ENCODE results near the gene CAMK2B.

Gene CAMK2B

DNA sequence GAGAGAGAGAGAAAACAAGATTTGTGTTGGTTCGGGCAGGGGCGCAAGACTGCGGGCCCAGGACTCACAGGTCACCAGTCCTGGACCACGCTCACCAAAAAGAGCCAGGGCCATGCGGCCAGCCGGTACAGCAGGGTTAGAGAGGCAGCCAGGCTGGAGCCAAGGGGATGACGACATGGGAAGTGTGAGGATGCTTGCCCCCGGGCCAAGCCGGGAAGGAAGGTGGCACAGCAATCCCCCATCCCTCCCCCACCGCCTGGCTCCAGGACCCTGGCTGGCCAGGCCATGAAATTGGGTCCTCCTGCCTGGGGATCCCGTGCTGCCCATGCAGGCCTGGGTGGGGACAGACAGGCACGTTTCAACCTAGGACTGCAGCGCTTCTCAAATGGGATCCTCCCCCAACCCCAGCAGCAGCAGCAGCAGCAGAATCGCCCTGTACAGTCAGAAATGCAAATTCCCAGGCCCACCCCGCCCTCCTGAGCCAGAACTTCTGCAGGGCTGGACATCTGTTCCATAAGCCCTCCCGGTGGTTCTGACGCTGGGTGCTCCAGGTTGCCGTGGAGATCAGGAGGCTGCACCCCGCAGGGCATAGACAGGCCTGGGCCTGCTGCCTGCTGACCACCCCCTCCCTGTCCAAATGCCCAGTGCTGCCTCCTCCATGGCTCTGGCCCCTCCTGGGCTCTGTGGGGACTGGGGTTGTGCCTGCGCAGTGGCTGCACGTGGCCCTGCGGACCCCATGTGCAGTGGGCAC is 89.6 kb downstream of the CAMK2B start:
- TF ChIP-seq EZH2 (IDR thresholded peaks at IDR 0.05; ENCODE audit: borderline replicate concordance, low read length), result no peak
- TF ChIP-seq, protein P1, sequence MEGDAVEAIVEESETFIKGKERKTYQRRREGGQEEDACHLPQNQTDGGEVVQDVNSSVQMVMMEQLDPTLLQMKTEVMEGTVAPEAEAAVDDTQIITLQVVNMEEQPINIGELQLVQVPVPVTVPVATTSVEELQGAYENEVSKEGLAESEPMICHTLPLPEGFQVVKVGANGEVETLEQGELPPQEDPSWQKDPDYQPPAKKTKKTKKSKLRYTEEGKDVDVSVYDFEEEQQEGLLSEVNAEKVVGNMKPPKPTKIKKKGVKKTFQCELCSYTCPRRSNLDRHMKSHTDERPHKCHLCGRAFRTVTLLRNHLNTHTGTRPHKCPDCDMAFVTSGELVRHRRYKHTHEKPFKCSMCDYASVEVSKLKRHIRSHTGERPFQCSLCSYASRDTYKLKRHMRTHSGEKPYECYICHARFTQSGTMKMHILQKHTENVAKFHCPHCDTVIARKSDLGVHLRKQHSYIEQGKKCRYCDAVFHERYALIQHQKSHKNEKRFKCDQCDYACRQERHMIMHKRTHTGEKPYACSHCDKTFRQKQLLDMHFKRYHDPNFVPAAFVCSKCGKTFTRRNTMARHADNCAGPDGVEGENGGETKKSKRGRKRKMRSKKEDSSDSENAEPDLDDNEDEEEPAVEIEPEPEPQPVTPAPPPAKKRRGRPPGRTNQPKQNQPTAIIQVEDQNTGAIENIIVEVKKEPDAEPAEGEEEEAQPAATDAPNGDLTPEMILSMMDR (IDR thresholded peaks at IDR 0.05; ENCODE audit: low read length), result no peak
- Histone ChIP-seq H3K4me2 (ENCODE audit: low read length) (no peak overlapping the region), H3K79me2 (ENCODE audit: insufficient read depth, low read length) (no peaks in the 10 kb centered on the region), H3K9ac (ENCODE audit: low read length) (no peak overlapping the region), H3K27ac (ENCODE audit: low read depth, low read length, poor library complexity, severe bottlenecking) (no peak overlapping the region), H3K4me3 (ENCODE audit: low read depth, low read length, poor library complexity, severe bottlenecking) (no peak overlapping the region), H4K20me1 (ENCODE audit: insufficient read depth, low read length) (no peaks in the 10 kb centered on the region), H3F3A (ENCODE audit: insufficient read depth, low read length) (no peaks in the 10 kb centered on the region), H3K36me3 (ENCODE audit: insufficient read depth, low read length) (no peaks in the 10 kb centered on the region), H3K4me1 (ENCODE audit: insufficient read depth, low read length, severe bottlenecking) (peaks cover 1% of the 10 kb centered on the region), H3K9me3 (ENCODE audit: low read length) (no peaks in the 10 kb centered on the region), H2AFZ (ENCODE audit: low read length) (no peak overlapping the region), H3K9me2 (ENCODE audit: low read depth, low read length) (no peaks in the 10 kb centered on the region), H3K27me3 (ENCODE audit: insufficient read depth, low read length) (peaks cover 43% of the 10 kb centered on the region)

DNA sequence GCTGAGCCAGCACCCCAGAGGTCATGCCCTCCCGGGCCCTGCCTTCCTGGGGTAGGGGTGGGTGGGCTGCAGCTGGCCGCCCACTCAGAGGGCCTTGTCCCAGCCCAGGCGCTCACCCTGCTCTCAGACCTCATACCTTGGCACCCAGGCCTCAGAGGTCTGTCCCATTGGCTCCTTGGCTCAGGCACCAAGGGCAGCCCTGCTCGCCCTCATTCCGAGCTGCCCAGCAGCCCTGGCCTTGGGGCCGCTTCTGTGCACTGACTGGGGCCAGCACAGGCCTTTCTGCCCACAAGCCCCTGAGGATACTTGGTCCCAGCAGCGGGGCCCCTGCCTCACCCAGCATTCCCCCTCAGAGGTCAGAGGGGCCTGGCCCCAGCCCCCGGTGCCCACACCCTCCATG is 90.3 kb downstream of the CAMK2B start:
- peaks cover 44% of the 10 kb centered on the region for H3K27me3 ChIP-seq (ENCODE audit: insufficient read depth, low read length)

DNA sequence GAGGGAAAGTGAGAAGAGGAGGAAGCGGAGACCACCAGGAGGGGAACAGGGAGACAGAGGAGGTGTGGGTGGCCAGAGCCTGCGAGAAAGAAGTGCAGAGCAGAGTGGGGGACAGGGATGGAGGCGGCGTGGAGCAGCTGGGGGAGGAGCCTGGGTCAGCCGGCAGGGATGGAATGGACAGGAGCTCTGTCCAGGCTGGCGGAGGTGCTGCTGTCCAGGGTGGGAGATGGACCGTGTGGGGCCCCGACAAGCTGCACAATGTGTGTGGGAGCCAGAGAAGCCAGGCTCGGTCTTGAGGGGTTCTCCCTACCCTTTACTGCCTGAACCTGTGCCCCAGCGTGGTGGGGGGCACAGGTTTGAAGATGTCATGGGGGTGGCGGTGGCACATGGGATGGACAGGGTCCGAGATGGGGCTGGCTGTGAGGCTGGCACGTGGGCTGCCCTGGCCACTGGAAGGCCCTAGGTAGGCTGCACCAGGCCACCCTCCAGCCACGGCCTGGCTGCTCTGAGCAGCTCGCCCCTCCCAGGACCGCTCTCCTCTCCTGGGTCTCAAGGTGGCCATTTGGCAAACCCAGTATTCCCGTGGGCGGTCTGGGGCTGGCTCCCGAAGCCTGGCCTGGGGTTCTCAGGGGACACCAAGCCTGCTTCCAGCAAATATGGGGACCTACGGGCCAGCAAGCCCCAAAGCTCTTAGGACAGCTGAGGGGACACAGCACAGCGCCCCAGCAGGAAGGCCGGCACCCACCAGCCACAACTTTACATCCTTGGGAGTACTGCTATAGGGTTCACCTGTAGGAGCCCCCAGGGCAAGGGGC is 92.3 kb downstream of the CAMK2B start:
- Histone ChIP-seq H4K20me1 (ENCODE audit: insufficient read depth, low read length) (no peaks in the 10 kb centered on the region), H3K27ac (ENCODE audit: low read depth, low read length, poor library complexity, severe bottlenecking) (no peak overlapping the region), H3K9ac (ENCODE audit: low read length) (no peak overlapping the region), H3K27me3 (ENCODE audit: insufficient read depth, low read length) (peaks cover 39% of the 10 kb centered on the region), H3K4me2 (ENCODE audit: low read length) (no peak overlapping the region), H3K9me2 (ENCODE audit: low read depth, low read length) (no peaks in the 10 kb centered on the region), H3K36me3 (ENCODE audit: insufficient read depth, low read length) (no peaks in the 10 kb centered on the region), H3F3A (ENCODE audit: insufficient read depth, low read length) (no peaks in the 10 kb centered on the region), H3K79me2 (ENCODE audit: insufficient read depth, low read length) (no peaks in the 10 kb centered on the region), H3K9me3 (ENCODE audit: low read length) (no peaks in the 10 kb centered on the region), H2AFZ (ENCODE audit: low read length) (no peak overlapping the region), H3K4me3 (ENCODE audit: low read depth, low read length, poor library complexity, severe bottlenecking) (no peak overlapping the region), H3K4me1 (ENCODE audit: insufficient read depth, low read length, severe bottlenecking) (no peaks in the 10 kb centered on the region)
- TF ChIP-seq, protein P1 (IDR thresholded peaks at IDR 0.05; ENCODE audit: low read length), result no peak
- no peak for TF ChIP-seq EZH2 (IDR thresholded peaks at IDR 0.05; ENCODE audit: borderline replicate concordance, low read length)

More for the DNA sequence above, 90.3 kb downstream of the CAMK2B start:
- H3K9ac ChIP-seq (ENCODE audit: low read length), result no peak overlapping the region
- no peaks in the 10 kb centered on the region for H3K79me2 ChIP-seq (ENCODE audit: insufficient read depth, low read length)
- no peaks in the 10 kb centered on the region for H3F3A ChIP-seq (ENCODE audit: insufficient read depth, low read length)
- H3K27ac ChIP-seq (ENCODE audit: low read depth, low read length, poor library complexity, severe bottlenecking), result no peak overlapping the region
- no peaks in the 10 kb centered on the region for H3K9me2 ChIP-seq (ENCODE audit: low read depth, low read length)
- H3K9me3 ChIP-seq (ENCODE audit: low read length), result no peaks in the 10 kb centered on the region
- no peak overlapping the region for H2AFZ ChIP-seq (ENCODE audit: low read length)
- no peak overlapping the region for H3K4me3 ChIP-seq (ENCODE audit: low read depth, low read length, poor library complexity, severe bottlenecking)
- H4K20me1 ChIP-seq (ENCODE audit: insufficient read depth, low read length), result no peaks in the 10 kb centered on the region
- H3K36me3 ChIP-seq (ENCODE audit: insufficient read depth, low read length), result no peaks in the 10 kb centered on the region
- TF ChIP-seq EZH2 (IDR thresholded peaks at IDR 0.05; ENCODE audit: borderline replicate concordance, low read length), result no peak
- TF ChIP-seq, protein P1 (IDR thresholded peaks at IDR 0.05; ENCODE audit: low read length), result no peak
- no peaks in the 10 kb centered on the region for H3K4me1 ChIP-seq (ENCODE audit: insufficient read depth, low read length, severe bottlenecking)
- H3K4me2 ChIP-seq (ENCODE audit: low read length), result no peak overlapping the region
